Measurements from ENCODE around the gene ARHGEF4.

The ARHGEF4 gene

DNA sequence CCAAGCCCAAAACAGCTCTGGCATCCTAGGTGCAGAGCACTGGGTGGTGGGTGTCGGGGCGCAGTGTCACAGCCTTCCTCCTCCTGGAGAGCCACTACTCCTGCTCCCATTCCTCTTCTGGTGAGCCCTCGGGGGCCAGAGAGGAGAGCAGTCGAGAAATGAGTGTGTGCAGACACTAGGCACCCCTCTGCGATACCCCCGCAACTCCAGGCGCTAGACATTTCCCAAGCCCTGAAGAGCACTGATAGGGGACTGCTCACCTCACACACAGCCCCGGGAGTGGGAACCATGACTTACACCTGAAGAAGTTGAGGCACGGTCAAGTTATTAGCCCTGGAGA is 202.4 kb downstream of the ARHGEF4 start:
- DNase-seq (ENCODE audit: low spot score): no peak

GRCh38 chr2:131039535-131039907 is 202.8 kb downstream of the ARHGEF4 start:
- DNase-seq (ENCODE audit: low spot score): no peak

DNA sequence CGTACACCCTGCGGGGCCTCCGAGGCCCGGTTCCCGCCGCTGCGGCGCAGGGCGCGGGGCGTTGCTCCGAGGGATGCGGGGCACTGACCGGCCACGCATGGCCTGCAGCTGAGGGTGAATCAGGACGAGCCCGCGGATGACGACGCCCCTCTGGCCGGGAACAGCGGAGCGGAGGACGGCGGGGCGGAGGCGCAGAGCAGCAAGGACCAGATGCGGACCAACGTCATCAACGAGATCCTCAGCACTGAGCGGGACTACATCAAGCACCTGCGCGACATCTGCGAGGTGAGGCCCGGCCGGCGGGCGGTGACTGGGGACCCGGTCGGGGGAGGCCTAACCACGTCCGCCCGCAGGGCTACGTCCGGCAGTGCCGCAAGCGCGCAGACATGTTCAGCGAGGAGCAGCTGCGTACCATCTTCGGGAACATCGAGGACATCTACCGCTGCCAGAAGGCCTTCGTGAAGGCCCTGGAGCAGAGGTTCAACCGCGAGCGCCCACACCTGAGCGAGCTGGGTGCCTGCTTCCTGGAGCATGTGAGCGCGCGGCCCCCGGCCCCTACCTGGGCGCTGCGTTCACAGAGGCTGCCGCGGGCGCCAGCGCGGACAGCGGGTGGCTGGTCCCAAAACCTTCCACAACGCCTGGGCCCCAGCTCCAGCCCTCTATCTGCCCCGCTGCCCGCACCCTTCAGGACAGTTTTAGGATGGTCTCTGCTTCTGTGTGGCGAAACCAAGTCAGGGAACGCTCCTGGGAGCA is 203.4 kb downstream of the ARHGEF4 start:
- DNase-seq (ENCODE audit: low spot score): no peak

GRCh38 chr2:131040661-131041401 is 204.1 kb downstream of the ARHGEF4 start:
- no peak for DNase-seq (ENCODE audit: low spot score)

DNA sequence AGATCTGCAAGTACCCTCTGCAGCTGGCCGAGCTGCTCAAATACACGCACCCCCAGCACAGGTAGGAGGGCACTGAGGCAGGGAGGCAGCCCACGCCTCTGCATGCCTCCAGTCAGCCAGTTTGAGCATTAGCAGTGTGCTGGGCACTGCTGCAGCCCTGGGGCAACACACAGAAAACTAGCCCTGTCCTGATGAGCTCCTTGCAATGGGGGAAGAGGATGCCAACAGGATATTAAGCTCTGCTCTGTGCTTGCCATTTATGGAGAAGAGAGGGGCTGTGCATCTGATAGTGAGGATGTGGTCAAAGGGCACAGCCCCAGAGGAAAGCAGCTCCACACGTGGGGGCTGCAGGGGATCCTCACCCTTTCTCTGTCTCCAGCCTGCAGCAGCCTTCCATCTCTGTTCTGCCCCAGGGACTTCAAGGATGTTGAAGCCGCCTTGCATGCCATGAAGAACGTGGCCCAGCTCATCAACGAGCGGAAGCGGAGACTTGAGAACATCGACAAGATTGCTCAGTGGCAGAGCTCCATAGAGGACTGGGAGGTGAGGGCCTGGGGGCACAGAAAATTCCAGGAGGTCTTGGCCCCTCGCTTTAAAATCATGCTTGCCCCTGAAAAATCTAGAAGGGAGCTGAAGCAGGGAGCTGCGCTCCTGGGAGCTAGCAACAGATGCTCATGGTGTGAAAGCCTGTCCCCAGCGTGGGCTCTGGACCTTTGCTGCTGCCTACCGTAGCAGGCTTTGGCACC is 204.9 kb downstream of the ARHGEF4 start:
- no peak for DNase-seq (ENCODE audit: low spot score)

GRCh38 chr2:131042148-131042775 is 205.5 kb downstream of the ARHGEF4 start:
- DNase-seq (ENCODE audit: low spot score): no peak

DNA sequence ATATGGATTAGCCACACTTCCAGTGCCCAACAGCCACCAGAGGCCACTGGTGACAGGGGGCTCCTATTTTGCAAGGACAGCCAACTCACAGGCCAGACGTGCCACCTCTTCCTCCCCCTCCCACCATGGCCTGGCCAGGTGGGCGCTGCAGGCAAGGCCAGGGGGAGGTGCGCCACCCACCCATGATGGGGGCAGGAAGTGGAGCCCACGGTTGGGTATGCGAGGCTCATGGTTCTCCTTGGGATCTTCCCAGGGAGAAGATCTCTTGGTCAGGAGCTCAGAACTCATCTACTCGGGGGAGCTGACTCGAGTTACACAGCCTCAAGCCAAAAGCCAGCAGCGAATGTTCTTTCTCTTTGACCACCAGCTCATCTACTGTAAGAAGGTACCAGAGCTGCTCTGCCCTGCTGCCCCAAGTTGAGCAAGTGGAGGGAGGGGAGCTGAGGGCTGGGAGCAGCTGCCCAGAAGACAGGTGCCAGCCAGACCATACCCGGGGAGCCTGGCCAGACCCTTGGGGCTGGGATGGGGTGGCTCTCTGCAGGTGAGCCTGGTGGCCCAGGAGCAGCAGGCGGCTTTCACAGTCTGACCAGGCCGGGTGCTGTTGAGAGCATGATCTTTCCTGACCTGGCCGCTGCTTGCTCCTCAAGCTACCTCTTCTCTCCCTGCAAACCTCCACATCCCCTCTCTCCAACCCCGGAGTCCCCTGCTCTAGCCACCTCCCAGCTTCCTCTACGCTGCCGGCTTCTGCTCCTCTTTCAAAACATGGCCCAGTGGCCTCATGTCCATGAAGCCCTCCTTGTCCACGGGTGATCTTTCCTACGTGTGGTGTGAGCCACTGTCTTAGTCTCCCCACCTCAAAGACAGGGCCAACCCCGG is 206.7 kb downstream of the ARHGEF4 start:
- no peak for DNase-seq (ENCODE audit: low spot score)

- no peak for DNase-seq (ENCODE audit: low spot score)
Observed at GRCh38 chr2:131044075-131044756, 207.5 kb downstream of the ARHGEF4 start.

DNA sequence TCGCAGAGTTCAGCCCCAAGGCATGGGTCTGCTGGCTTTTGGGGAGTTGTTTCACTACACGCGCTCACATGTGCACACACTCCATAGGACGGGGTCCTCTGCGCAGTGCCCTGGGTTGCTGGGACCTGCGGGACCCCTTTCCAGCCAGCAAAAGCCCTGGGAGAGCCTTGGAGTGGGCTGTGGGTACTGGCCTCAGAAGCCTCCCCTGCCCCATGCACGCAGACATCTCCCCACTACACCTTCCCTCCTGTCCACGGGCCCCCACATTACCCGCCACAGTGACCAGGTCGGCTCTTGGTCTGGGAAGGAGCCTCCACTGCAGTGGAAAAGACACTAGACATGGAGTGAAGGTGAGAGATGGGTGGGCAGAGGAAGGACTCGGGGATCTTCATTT is 208.0 kb downstream of the ARHGEF4 start:
- no peak for DNase-seq (ENCODE audit: low spot score)

DNA sequence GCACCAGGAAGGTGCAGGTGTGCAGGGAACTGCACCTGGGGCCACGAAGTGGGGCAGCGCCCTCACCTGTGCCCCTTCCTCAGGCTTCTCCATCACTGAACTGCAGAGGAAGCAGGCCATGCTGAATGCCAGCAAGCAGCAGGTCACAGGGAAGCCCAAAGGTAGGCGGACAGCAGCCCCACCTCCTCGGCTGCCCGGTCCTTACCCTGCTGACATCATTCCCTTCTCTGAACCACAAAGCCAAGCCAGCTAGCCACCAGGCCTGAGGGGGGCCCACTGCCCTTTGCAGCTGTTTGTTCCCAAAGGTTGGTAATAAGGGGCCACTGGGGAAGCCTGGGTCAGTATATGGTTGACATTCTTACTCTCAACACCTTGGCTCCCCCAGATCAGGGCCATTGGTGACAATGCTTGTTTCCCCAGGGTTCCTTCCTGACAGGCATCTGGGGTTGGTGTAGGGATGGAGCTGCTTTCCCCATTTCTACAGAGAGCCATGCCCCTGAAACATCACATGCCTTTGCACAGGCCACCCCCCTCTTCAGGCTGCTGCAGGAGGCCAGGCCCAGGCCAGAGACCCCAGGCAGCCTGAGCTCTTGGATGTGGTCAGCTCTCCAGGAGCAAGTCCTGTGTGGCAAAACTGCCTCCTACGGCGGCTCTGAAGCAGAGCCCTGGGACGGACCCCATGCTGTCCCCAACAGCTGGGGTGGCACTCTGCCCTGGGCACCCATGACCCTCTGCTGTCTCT is 208.7 kb downstream of the ARHGEF4 start:
- DNase-seq (ENCODE audit: low spot score): no peak

DNA sequence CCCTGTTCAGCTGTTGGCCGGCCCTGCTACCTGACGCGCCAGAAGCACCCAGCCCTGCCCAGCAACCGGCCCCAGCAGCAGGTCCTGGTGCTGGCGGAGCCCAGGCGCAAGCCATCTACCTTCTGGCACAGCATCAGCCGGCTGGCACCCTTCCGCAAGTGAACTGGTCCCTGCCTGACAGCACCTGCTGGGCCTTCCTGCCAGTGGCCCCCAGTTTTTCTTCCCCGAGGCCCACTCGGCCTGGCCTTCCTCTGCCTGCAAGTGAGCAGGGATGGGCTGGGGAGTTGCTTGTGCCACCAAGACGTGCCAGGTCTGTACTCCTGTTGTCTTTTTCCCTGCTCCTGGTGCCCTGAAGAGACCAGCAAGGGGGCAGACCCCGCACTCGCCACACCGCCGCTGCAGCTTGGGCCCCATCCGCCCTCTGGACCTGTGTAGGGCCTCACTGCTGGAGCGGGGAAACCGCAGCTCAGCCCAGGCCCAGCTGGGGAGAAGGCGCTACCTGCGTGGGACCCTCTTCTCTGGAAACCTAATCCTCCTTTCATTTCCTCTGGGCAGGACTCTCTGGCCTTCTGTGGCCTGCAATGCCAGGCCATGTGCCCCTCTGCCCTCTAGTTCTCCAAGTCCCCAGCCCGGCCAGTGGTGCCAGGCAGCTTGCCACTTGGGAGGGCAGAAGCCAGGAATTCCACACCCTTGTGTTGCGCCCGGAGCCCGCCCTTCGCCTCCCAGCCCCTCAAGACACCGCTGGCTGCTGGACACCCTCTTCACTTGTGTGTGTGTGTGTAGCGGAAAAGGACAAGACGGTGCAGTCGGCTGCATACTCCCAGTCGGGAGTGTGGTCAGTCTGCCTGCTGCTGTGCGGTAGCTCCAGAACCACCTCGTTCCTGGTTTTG is 209.6 kb downstream of the ARHGEF4 start:
- DNase-seq (ENCODE audit: low spot score): no peak

- no peak for DNase-seq (ENCODE audit: low spot score)
Observed at GRCh38 chr2:131046918-131047652, 210.4 kb downstream of the ARHGEF4 start.

- no peak for DNase-seq (ENCODE audit: low spot score)
Observed at GRCh38 chr2:131047920-131048560, 211.3 kb downstream of the ARHGEF4 start.

GRCh38 chr2:131048641-131049040 is 211.9 kb downstream of the ARHGEF4 start:
- no peak for DNase-seq (ENCODE audit: low spot score)

GRCh38 chr2:131049150-131049718 is 212.5 kb downstream of the ARHGEF4 start:
- DNase-seq (ENCODE audit: low spot score): no peak

GRCh38 chr2:131050896-131051295 is 214.2 kb downstream of the ARHGEF4 start:
- no peak for DNase-seq (ENCODE audit: low spot score)

DNA sequence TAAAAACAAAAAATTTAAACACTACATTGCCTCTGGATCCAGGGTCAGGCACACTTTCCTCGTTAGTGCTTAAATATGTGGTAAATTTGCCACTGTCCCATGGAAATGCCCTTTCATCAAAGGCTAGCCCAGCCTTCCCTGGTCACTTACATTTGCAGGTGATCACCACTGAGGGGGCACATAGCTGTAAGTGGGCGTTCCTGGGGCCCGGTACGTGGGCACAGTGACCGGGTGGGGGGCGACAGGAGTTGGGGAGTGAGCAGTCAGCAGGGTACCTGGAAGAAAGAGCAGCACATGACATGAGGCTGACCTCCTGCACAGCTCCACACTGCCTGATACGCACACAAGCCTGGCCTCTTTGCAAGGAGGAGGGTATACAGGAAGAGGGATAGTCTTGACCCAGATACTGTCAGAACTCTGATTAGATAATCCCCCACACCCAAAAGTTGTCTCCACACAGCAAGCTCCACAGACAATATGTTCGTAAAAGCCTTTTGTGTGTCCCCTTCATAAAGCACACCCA is 216.1 kb downstream of the ARHGEF4 start:
- no peak for DNase-seq (ENCODE audit: low spot score)

Data from GM03348 (cell line).